ENCODE data around the gene FLRT2. TPM values are rescaled to one million over a fixed set of nuclear protein-coding genes. Genes with fewer than 3 reads are reported as not detected.

Gene FLRT2
- polyA plus RNA-seq, 2 of the 4 experiments (the other 2 are of a cell fraction), result 6.8 to 7.5 TPM

DNA sequence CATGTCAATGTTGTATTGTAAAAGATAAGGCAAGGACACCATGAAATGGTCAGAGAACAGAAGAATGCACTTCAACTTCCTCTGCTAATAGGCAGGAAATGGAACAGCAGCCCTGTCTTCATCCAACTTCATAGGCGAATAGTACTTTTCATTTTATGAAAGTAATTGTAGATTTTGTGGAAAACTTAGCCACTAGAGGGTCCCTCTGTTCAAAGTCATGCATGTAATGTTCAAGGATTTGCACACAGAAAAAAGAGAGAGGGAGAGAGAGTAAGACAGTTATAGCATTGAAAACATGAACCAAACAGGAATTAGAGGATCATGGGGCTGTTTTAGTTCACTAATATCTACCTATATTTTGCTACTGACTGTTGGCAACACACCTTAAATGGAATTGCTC is 172.2 kb downstream of the FLRT2 start:
- Histone ChIP-seq H3K4me2 (no peak overlapping the region), H3K4me3 (no peak overlapping the region), H3K27ac (no peak overlapping the region), H3K4me1 (no peaks in the 10 kb centered on the region), H3K9me3 (no peaks in the 10 kb centered on the region)
- TF ChIP-seq BHLHE40 (IDR thresholded peaks at IDR 0.05; ENCODE audit: low read depth, low read length), result no peak
- TF ChIP-seq, protein P1, sequence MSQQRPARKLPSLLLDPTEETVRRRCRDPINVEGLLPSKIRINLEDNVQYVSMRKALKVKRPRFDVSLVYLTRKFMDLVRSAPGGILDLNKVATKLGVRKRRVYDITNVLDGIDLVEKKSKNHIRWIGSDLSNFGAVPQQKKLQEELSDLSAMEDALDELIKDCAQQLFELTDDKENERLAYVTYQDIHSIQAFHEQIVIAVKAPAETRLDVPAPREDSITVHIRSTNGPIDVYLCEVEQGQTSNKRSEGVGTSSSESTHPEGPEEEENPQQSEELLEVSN (IDR thresholded peaks at IDR 0.05; ENCODE audit: borderline replicate concordance, low read depth), result no peak
- DNase-seq (ENCODE audit: low read depth in 1 of 2, low spot score in 1 of 2) (no peak), ATAC-seq (no peak), FAIRE-seq (no peak)
- ChIA-PET CTCF (interaction anchor here (1.4 kb wide), 1 partner anchor 513 kb away, joined by 4 read pairs; no protein-coding TSS in a partner anchor), POLR2A (no interaction called here)
- WGBS (ENCODE audit: missing lambda C conversion rate), result 0% methylated on average over 1 of the region's 1 CpG

- TF ChIP-seq MAFK (IDR thresholded peaks at IDR 0.05; ENCODE audit: partially characterized antibody) (peak; percentile 93), HEYL (CRISPR knock-in tag; IDR thresholded peaks at IDR 0.05) (no peak)
- Histone ChIP-seq H3K9me3 (no peaks in the 10 kb centered on the region), H3K27ac (no peak overlapping the region), H3K4me2 (no peak overlapping the region), H3K4me3 (no peak overlapping the region), H3K4me1 (no peaks in the 10 kb centered on the region)
- DNase-seq (ENCODE audit: low read depth in 1 of 2, low spot score in 1 of 2), result no peak
- no peak for ATAC-seq
- 17% methylated on average over 3 of the region's 3 CpGs for WGBS (ENCODE audit: missing lambda C conversion rate)
- ChIA-PET CTCF (no interaction called here), POLR2A (no interaction called here)
- no peak for FAIRE-seq
Measured at GRCh38 chr14:85702997-85703396, 173.1 kb downstream of the FLRT2 start.
